HepG2 (cell line): Measurements from ENCODE around the gene ANKRD11. TPM values are rescaled to one million over a fixed set of nuclear protein-coding genes. Genes with fewer than 3 reads are reported as not detected.

Source experiments
- CHD4 ChIP-seq: fragments of 200-600 bp; sonication (generic); IDR thresholded peaks from 2 replicates; pipeline ENCODE4 v1.7.0; 2017; ENCODE audit warnings: mild to moderate bottlenecking, low read length, borderline replicate concordance
- HDAC1 ChIP-seq: sonication (generic); formaldehyde crosslinking; IDR thresholded peaks from 2 replicates; pipeline ENCODE4 v1.5.1; 2020; ENCODE audit warnings: mild to moderate bottlenecking, missing genetic modification reagents
- KDM6A ChIP-seq: IDR thresholded peaks from 2 replicates; pipeline ENCODE4 v1.6.1; 2016; ENCODE audit warnings: low read depth
- MATR3 ChIP-seq: sonication (generic); formaldehyde crosslinking; IDR thresholded peaks from 2 replicates; pipeline ENCODE4 v1.4.0; 2020; ENCODE audit warnings: missing genetic modification reagents
- REPIN1 ChIP-seq: sonication (generic); formaldehyde crosslinking; IDR thresholded peaks from 2 replicates; pipeline ENCODE4 v1.8.0; 2022; ENCODE audit warnings: missing genetic modification reagents, low read depth, mild to moderate bottlenecking, borderline replicate concordance
- SIN3A ChIP-seq: IDR thresholded peaks from 2 replicates; pipeline ENCODE4 v1.6.1; 2011; ENCODE audit warnings: low read depth, mild to moderate bottlenecking, control low read depth, low read length, borderline replicate concordance
- SNAI1 ChIP-seq: sonication (generic); formaldehyde crosslinking; IDR thresholded peaks from 2 replicates; pipeline ENCODE4 v1.5.0; 2020; ENCODE audit warnings: mild to moderate bottlenecking, missing genetic modification reagents, borderline replicate concordance
- TARDBP ChIP-seq: sonication (generic); formaldehyde crosslinking; IDR thresholded peaks from 2 replicates; pipeline ENCODE4 v1.8.0; 2022; ENCODE audit warnings: mild to moderate bottlenecking, missing genetic modification reagents
- TBL1XR1 ChIP-seq: fragments of 150-350 bp; IDR thresholded peaks from 2 replicates; pipeline ENCODE4 v1.6.1; 2014; ENCODE audit warnings: borderline replicate concordance, low read length; ENCODE audit not compliant: partially characterized antibody
- TEAD3 ChIP-seq: optimal IDR thresholded peaks from 2 replicates; pipeline ENCODE3; 2016; ENCODE audit warnings: borderline replicate concordance
- YEATS4 ChIP-seq: sonication (generic); formaldehyde crosslinking; IDR thresholded peaks from 2 replicates; pipeline ENCODE4 v1.4.0; 2020; ENCODE audit warnings: missing genetic modification reagents, borderline replicate concordance
- ZKSCAN5 ChIP-seq: sonication (generic); formaldehyde crosslinking; IDR thresholded peaks from 2 replicates; pipeline ENCODE4 v1.5.1; 2020; ENCODE audit warnings: mild to moderate bottlenecking, missing genetic modification reagents
- ZNF605 ChIP-seq: sonication (generic); formaldehyde crosslinking; IDR thresholded peaks from 2 replicates; pipeline ENCODE4 v1.8.0; 2022; ENCODE audit warnings: mild to moderate bottlenecking, missing genetic modification reagents
- ZNF776 ChIP-seq: sonication (generic); formaldehyde crosslinking; IDR thresholded peaks from 2 replicates; pipeline ENCODE4 v1.4.0; 2020; ENCODE audit warnings: mild to moderate bottlenecking, missing genetic modification reagents
- ZNF891 ChIP-seq: sonication (generic); formaldehyde crosslinking; IDR thresholded peaks from 2 replicates; pipeline ENCODE4 v1.5.0; 2020; ENCODE audit warnings: mild to moderate bottlenecking, missing genetic modification reagents
- polyA plus RNA-seq, 8 experiments: library from polyadenylated mRNA; depleted of rRNA in 3 of 8; stranded (reverse) in 7 of 8; unstranded in 1 of 8; fragments of >200 nt; fragmentation: Illumina TruSeq in 4 of 8; extraction: Trizol in 4 of 8; gene quantifications; 2 replicates each; pipeline versions ENCODE4 v1.2.1 to v1.2.3, GENCODE V29; 2011 to 2016; ENCODE audit warnings: low read depth in 4 of 8, missing spikeins in 1 of 8, mixed read lengths in 1 of 8; ENCODE audit not compliant: insufficient read depth in 1 of 8
- total RNA-seq, 5 experiments: library from RNA; depleted of rRNA; stranded (reverse); fragments of >200 nt; fragmentation: Illumina TruSeq; extraction: Trizol; gene quantifications; 2 replicates each; pipeline ENCODE4 v1.2.3, GENCODE V29; 2016; ENCODE audit warnings: low read depth in 1 of 5
- TF ChIP-seq, protein P1 (sequence below): IDR thresholded peaks from 2 replicates; pipeline ENCODE4 v1.6.1; 2016; ENCODE audit warnings: missing compliant biosample characterization, missing genetic modification reagents, borderline replicate concordance
- TF ChIP-seq, protein P2 (sequence below): sonication (generic); formaldehyde crosslinking; IDR thresholded peaks from 2 replicates; pipeline ENCODE4 v1.4.0; 2020; ENCODE audit warnings: mild to moderate bottlenecking, missing genetic modification reagents
- TF ChIP-seq, protein P3 (sequence below): sonication (generic); formaldehyde crosslinking; IDR thresholded peaks from 2 replicates; pipeline ENCODE4 v1.4.0; 2020; ENCODE audit warnings: mild to moderate bottlenecking, missing genetic modification reagents

ANKRD11 gene
- total and polyA plus RNA-seq, 2 of the 13 experiments (the other 11 are each of a cell fraction or from before 2014, with no cell fraction given): 21.4 to 38.4 TPM

DNA sequence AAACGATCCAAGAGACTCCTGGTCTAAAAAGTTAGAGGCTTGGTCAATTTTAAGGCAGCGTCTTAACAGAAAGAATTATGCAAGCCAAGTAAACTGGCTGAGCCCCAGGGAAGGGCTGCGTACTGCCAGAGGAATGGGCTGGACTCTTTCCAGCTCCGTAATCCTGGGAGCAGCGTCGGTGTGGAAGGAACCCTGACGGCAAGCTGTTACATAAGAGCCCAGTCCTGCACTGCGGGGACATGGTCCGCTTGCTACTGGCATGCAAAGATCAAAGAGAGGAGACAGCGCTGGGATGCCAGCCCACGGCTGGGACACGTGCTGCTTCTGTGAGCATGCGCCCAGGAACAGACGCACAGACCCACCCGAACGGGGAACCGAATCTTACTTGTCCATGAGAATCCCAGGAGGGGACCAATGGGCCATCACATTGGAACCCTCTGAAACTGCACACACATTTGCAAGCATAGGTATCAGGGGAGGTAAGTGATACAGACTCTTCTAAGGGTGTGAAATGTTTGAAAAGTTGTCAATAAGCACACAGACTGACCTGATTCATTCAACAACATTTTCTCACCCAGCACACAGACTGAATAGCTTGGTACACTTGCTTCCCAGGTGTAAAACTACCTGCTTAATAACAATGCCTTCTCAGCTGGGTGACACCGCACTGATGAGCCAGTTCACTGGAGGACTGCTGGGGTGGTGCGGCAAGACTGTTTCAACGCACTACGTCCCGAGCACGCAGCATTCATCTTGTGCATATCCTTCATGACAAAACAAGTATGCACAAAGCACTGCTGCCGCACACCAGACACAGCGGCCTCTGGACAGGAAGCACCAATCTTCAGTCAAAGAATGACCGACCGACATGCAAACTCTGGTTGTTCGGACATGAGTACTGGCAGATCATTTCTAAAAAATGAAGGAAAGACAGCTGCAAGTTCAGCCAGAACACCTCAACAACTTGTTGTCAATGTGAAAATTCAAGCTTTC, 94.9 kb downstream of the ANKRD11 start (continued):
- 0 out of 2 replicates have a peak, but pooled peaks have one; percentile 34 for TF ChIP-seq ZNF776 (CRISPR knock-in tag)
- TF ChIP-seq SIN3A: peak; percentile 87
- no peak; the same call in 1 of the 2 replicates for TF ChIP-seq CHD4
- peak; percentile 95 for TF ChIP-seq REPIN1 (CRISPR knock-in tag)
- no peak for TF ChIP-seq SNAI1 (CRISPR knock-in tag)
- TF ChIP-seq KDM6A (CRISPR knock-in tag): peak; percentile 88
- peak; percentile 100 for TF ChIP-seq TARDBP (CRISPR knock-in tag)
- peak; percentile 98 for TF ChIP-seq ZNF605
- TF ChIP-seq, protein P1, sequence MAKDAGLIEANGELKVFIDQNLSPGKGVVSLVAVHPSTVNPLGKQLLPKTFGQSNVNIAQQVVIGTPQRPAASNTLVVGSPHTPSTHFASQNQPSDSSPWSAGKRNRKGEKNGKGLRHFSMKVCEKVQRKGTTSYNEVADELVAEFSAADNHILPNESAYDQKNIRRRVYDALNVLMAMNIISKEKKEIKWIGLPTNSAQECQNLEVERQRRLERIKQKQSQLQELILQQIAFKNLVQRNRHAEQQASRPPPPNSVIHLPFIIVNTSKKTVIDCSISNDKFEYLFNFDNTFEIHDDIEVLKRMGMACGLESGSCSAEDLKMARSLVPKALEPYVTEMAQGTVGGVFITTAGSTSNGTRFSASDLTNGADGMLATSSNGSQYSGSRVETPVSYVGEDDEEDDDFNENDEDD (CRISPR knock-in tag): peak; percentile 74; the same call in 1 of the 2 replicates
- peak; percentile 89 for TF ChIP-seq YEATS4 (CRISPR knock-in tag)
- TF ChIP-seq TEAD3 (CRISPR knock-in tag): peak; percentile 99
- TF ChIP-seq, protein P2, sequence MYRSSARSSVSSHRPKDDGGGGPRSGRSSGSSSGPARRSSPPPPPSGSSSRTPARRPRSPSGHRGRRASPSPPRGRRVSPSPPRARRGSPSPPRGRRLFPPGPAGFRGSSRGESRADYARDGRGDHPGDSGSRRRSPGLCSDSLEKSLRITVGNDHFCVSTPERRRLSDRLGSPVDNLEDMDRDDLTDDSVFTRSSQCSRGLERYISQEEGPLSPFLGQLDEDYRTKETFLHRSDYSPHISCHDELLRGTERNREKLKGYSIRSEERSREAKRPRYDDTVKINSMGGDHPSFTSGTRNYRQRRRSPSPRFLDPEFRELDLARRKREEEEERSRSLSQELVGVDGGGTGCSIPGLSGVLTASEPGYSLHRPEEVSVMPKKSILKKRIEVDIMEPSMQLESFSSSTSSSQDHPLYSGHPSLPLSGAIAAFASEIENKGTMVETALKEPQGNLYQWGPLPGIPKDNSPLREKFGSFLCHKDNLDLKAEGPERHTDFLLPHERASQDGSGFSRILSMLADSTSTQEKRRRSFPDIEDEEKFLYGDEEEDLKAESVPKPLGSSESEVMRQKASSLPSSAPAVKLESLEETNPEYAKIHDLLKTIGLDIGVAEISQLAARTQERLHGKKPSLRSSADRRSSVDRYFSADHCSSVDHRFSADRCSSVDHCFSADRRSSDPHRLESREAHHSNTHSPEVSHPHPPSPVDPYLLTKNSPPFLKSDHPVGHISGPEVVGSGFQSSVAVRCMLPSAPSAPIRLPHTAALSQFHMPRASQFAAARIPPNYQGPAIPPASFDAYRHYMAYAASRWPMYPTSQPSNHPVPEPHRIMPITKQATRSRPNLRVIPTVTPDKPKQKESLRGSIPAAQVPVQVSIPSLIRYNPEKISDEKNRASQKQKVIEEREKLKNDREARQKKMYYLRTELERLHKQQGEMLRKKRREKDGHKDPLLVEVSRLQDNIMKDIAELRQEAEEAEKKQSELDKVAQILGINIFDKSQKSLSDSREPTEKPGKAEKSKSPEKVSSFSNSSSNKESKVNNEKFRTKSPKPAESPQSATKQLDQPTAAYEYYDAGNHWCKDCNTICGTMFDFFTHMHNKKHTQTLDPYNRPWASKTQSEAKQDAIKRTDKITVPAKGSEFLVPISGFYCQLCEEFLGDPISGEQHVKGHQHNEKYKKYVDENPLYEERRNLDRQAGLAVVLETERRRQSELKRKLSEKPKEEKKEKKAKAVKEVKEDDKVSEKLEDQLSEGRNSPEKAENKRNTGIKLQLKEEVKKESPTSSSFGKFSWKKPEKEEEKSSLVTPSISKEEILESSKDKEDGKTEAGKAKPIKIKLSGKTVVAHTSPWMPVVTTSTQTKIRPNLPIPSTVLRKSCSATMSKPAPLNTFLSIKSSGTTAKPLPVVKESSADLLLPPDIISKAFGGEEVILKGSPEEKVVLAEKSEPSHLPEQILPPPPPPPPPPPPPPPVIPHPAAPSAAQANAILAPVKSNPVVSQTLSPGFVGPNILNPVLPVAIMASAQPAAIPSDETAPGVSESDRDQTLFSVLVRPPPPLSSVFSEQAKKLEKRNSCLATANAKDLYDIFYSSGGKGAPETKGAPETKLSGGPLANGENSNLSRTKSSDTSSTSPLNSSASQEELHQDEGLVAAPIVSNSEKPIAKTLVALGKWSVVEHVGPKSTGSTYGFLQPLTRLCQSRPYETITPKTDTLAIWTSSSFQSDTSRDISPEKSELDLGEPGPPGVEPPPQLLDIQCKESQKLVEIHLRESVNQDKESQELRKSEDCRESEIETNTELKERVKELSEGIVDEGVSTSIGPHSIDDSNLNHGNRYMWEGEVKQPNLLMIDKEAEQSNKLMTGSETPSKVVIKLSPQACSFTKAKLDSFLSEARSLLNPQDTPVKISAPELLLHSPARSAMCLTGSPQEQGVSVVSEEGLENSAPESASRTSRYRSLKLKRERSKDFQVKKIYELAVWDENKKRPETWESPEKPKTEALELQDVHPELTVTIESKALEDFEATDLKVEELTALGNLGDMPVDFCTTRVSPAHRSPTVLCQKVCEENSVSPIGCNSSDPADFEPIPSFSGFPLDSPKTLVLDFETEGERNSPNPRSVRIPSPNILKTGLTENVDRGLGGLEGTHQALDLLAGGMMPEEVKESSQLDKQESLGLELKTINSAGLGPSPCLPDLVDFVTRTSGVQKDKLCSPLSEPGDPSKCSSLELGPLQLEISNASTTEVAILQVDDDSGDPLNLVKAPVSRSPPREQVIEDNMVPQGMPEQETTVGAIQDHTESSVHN (CRISPR knock-in tag): peak; percentile 95; the same call in 1 of the 2 replicates
- TF ChIP-seq MATR3: no peak
- peak; percentile 59; the same call in 1 of the 2 replicates for TF ChIP-seq ZKSCAN5 (CRISPR knock-in tag)
- peak; percentile 99 for TF ChIP-seq HDAC1 (CRISPR knock-in tag)
- TF ChIP-seq ZNF891: peak; percentile 66; the same call in 1 of the 2 replicates
- TF ChIP-seq, protein P3, sequence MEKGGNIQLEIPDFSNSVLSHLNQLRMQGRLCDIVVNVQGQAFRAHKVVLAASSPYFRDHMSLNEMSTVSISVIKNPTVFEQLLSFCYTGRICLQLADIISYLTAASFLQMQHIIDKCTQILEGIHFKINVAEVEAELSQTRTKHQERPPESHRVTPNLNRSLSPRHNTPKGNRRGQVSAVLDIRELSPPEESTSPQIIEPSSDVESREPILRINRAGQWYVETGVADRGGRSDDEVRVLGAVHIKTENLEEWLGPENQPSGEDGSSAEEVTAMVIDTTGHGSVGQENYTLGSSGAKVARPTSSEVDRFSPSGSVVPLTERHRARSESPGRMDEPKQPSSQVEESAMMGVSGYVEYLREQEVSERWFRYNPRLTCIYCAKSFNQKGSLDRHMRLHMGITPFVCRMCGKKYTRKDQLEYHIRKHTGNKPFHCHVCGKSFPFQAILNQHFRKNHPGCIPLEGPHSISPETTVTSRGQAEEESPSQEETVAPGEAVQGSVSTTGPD (CRISPR knock-in tag): no peak; the same call in 1 of the 2 replicates
- peak; percentile 89 for TF ChIP-seq TBL1XR1
